22Rv1 (cell line): ENCODE data around the gene TOM1L1.

Experiments used
- CTCF ChIP-seq: fragments of 450-650 bp; IDR thresholded peaks from 2 replicates; pipeline ENCODE4 v1.5.1; 2017; ENCODE audit warnings: mild to moderate bottlenecking
- ZFX ChIP-seq: fragments of 450-650 bp; IDR thresholded peaks from 2 replicates; pipeline ENCODE4 v1.6.1; 2017; ENCODE audit warnings: antibody characterized with exemption, borderline replicate concordance

GRCh38 chr17:54883939-54884338, 16.7 kb upstream of the TOM1L1 start:
- TF ChIP-seq CTCF = no peak
- TF ChIP-seq ZFX = no peak
